Fibroblast of skin of back (primary cell): ENCODE results near the gene CSRNP3. TPM values are rescaled to one million over a fixed set of nuclear protein-coding genes. Genes with fewer than 3 reads are reported as not detected.

Source experiments
- DNase-seq: peaks from one replicate; pipeline ENCODE4 v3.0.0-alpha.2; 2013
- polyA plus RNA-seq, 2 experiments: library from polyadenylated mRNA; unstranded; fragments of 120-200 nt; gene quantifications; one replicate each; pipeline ENCODE4 v1.2.1, GENCODE V29; 2013; ENCODE audit not compliant: insufficient read length in 2 of 2

The CSRNP3 gene, protein sequence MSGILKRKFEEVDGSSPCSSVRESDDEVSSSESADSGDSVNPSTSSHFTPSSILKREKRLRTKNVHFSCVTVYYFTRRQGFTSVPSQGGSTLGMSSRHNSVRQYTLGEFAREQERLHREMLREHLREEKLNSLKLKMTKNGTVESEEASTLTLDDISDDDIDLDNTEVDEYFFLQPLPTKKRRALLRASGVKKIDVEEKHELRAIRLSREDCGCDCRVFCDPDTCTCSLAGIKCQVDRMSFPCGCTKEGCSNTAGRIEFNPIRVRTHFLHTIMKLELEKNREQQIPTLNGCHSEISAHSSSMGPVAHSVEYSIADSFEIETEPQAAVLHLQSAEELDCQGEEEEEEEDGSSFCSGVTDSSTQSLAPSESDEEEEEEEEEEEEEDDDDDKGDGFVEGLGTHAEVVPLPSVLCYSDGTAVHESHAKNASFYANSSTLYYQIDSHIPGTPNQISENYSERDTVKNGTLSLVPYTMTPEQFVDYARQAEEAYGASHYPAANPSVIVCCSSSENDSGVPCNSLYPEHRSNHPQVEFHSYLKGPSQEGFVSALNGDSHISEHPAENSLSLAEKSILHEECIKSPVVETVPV
- 0.10 TPM for polyA plus RNA-seq (2013, experiment 1 of 2; ENCODE audit: insufficient read length)
- polyA plus RNA-seq (2013, experiment 2 of 2; ENCODE audit: insufficient read length): 0.22 TPM

GRCh38 chr2:165469417-165469816, at the start of gene CSRNP3:
CSRNP3 (plus strand) TSS chr2:165469698; CDS start chr2:165595066, 125,368 bp downstream.
- peak; percentile 82 for DNase-seq

- no peak for DNase-seq
These were observed 49.3 kb upstream of the CSRNP3 start for GRCh38 chr2:165420231-165420630.

GRCh38 chr2:165423081-165423480, 46.4 kb upstream of the CSRNP3 start:
- DNase-seq: no peak

DNA sequence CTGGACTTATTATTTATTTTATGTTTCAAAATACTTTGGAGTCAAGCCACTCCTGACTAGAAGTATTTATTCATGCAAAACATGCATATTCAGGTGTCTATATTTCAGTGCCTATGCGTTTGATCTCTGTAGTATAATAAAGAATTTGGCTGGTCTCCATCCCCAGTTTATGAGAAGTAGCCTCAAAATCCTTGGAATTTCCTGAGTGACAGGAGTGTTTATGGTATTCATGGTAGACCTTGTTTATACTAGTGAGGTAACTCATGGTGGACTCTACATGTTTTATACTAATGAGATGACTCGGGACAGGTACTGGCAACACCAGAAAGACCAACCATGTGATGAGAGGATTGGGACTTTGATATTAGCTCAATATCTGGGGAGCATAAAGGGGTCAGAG, 43.9 kb upstream of the CSRNP3 start:
- no peak for DNase-seq

DNA sequence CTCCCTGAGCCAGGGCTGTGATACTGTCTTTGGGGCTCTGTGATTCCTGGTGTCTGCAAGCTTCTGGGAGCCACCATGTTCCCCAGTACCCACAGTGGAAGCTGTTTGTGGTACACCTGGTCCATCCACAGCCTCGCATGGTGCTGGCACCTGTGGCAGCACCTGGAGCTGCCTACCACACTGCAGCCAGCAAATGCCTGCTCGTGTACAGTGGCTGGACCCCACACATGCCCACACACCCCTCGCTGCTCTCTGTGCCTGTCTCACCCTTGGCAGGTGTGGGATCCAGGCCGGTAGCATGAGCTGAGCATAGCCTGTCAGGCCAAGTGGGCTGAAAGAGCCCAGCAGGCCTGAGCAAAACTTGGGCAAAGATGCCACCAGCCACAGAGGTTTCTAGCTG, 41.8 kb upstream of the CSRNP3 start:
- DNase-seq: no peak

DNA sequence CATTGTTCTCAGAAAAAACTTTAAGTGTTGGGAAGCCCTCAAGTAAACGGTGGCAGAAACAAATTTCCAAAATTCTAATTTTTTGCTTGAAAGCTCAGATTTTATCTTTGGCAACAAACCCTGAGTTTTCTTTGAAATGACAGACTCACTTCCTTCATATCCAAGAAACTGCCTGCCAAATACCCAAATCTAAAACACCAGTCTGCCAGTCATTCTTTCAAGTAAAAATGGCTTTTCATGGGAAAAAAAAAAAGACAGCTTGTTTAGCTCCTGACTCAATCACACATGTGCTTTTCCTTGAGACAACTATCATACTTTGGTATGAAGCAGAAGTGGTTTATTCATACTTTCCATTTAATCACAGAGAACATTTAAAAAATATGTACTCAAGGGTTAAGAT, 40.6 kb upstream of the CSRNP3 start:
- DNase-seq: no peak

DNA sequence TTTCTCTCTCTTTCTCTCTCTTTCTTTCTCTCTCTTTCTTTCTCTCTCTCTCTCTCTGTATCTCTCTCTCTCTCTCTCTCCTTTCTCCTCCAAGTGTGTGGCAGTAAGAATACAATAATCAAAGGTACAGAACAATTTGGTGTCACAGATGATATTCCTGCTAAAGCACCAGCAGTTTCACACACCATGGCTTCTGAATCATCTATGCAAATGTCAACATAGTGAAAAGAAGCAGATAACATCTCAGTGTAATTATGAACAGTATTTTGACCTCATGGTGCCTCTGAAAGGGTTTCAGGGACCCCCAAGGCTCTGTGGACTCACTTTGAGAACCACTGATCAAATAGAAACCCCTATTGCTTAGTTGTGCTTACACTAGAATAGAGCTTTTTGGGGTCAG, 38.5 kb upstream of the CSRNP3 start:
- no peak for DNase-seq

DNA sequence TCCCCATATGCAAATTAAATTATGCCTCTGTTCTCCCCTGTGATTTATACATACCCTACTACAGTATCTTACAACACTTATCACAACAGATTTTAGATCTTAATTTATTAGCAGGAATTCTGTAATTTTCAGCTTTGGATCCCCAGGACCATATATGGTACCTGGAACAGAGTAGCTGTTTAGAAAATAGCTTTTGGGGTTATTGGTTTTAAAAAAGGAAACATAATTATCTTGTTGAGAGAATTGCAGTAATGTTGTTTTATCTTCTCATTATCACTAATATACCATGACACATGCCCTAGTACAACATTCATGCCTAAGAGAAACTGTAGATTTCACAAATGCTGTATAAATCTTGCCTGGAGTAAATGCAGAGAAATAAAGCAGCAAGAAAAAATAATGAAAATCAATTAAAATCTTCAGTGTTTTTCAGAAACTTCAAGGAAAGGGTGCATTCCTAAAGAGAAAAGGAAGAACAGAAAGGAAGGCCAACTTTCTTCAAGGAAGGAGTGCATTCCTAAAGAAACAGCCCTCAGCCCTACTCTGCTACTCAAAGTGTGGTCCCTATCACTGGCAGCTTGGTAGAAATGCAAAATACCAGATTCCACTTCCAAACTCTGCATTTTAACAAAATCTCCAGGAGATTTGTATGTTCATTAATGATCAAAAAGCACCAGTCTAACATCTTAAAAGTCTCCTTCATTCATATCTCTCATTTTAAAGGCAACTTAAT, 37.1 kb upstream of the CSRNP3 start:
- DNase-seq: no peak

- no peak for DNase-seq
These were observed 34.5 kb upstream of the CSRNP3 start for GRCh38 chr2:165434865-165435496.

DNA sequence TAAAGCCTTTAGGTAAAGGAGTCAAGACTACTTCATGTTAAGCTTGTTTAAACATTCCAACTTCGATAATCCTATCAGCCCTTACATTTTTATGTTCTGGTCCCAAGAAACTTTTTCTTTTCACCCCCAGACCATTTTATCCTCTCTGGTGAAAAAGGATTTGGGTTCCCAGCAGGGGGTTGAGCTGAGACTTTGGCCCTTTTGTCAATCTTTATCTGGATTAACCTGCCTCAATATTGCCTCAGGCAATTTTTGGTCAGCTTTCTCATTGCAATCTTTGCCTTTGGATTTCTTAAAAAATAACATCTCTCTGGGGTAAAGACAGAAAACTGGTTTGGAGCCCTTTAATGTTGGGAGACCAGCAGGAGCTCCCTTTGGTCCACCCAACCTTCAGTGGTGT, 33.9 kb upstream of the CSRNP3 start:
- no peak for DNase-seq

GRCh38 chr2:165436559-165436958, 32.9 kb upstream of the CSRNP3 start:
- DNase-seq: no peak

DNA sequence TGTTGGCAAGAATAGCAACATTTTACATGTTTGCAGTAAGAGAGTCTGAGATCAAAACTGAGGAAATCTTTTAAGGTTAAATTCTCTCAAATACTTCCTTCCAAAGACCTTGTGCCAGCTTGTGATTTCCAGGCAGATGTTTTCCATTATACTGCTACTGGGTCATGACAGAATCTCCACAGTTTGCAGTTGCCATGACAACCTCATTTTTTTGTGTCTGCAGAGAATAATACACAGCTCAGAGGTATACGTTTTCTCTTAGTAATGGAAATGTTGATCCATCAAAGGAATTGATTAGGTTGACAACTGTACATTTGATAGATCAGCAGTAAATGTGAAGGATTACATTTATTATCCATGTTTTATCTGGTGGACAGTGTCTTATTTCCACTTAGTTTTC, 29.1 kb upstream of the CSRNP3 start:
- peak; percentile 48 for DNase-seq

DNA sequence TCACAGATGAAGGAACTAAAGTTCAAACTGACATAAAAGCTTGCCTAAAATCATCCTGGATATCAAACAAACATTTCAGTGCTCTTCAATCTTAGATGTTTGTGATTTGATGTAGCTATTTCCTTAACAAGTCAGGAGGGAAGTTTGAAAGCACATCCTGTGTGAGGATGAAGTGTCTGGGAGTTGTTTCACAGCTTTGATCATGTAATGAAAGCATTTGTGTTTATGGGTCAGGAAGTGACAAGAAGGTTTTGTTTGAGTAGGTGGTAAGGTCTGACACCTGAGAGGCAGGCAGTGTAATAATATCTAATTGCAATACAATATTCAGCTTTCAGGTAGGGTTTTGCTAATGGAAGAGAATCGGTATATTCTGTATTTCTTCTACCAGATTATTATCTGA, 26.0 kb upstream of the CSRNP3 start:
- no peak for DNase-seq

- DNase-seq: no peak
These were observed 21.1 kb upstream of the CSRNP3 start for GRCh38 chr2:165448406-165448805.

- no peak for DNase-seq
These were observed 19.3 kb upstream of the CSRNP3 start for GRCh38 chr2:165450156-165450555.

GRCh38 chr2:165452327-165452726, 17.2 kb upstream of the CSRNP3 start:
- DNase-seq: no peak

- DNase-seq: no peak
These were observed 15.9 kb upstream of the CSRNP3 start for GRCh38 chr2:165453561-165454094.

DNA sequence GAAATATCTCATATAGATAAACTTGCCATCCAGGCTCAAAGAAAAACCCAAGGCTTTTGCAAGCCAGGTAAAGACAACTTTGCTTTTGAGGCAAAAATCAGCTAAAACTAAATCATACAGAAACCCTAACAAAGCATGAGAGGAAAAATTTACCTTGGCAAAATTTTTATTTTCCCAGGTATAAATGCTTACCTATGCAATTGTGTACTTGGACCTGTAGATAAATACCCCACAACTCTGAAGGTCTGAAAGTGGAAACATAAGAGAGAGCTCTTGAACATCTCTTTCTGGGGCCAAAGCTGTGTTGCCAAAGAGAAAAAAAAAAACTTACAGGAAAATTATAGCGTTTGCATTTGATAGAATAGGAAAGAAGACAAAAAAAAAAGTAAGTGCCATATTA, 14.6 kb upstream of the CSRNP3 start:
- no peak for DNase-seq

- no peak for DNase-seq
These were observed 13.5 kb upstream of the CSRNP3 start for GRCh38 chr2:165456027-165456426.

- DNase-seq: no peak
These were observed 7.1 kb upstream of the CSRNP3 start for GRCh38 chr2:165462443-165462842.

- DNase-seq: no peak
These were observed 3.1 kb upstream of the CSRNP3 start for GRCh38 chr2:165466386-165466785.

- no peak for DNase-seq
These were observed 1.6 kb upstream of the CSRNP3 start for GRCh38 chr2:165467921-165468320.

GRCh38 chr2:165470361-165470760, 863 bp downstream of the CSRNP3 start:
- DNase-seq: no peak
